Measurements from ENCODE around the gene HIF1AN.

Gene HIF1AN

GRCh38 chr10:100522107-100522801, 13.5 kb upstream of the HIF1AN start:
- no peak for DNase-seq (ENCODE audit: low spot score)

DNA sequence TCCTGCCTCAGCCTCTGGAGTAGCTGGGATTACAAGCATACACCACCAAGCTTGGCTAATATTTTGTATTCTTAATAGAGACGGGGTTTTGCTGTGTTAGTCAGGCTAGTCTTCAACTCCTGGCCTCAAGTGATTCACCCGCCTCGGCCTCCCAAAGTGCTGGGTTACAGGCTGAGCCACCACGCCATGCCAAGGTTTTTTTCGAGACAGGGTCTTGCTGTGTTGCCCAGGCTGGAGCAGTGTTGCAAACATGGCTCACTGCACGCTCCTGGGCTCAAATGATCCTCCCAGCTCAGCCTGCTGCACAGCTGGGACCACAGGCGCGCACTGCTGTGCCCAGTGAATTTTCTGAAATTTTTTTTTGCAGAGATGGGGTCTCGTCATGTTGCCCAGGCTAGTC, 12.8 kb upstream of the HIF1AN start:
- no peak for DNase-seq (ENCODE audit: low spot score)

- DNase-seq (ENCODE audit: low spot score), result no peak
These were observed 11.5 kb upstream of the HIF1AN start for GRCh38 chr10:100524206-100524605.

DNA sequence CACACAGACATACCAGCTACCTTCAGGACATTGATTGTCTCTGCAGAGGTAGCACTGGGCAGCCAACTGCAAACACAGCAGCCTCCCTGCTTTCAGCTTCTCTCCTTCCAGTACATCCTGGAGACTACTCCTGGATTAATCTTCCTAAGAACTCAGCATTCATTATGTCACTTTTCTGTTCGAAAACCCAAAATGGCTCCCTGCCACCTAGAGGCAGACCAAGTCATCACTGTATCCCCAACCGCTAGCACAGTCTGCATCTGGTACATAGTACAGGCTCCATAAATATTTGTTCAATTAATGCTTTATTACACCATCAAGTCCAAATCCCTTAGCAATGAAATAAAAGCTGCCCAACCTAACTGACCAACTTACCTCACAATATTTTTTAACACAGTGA, 11.1 kb upstream of the HIF1AN start:
- DNase-seq (ENCODE audit: low spot score), result no peak

DNA sequence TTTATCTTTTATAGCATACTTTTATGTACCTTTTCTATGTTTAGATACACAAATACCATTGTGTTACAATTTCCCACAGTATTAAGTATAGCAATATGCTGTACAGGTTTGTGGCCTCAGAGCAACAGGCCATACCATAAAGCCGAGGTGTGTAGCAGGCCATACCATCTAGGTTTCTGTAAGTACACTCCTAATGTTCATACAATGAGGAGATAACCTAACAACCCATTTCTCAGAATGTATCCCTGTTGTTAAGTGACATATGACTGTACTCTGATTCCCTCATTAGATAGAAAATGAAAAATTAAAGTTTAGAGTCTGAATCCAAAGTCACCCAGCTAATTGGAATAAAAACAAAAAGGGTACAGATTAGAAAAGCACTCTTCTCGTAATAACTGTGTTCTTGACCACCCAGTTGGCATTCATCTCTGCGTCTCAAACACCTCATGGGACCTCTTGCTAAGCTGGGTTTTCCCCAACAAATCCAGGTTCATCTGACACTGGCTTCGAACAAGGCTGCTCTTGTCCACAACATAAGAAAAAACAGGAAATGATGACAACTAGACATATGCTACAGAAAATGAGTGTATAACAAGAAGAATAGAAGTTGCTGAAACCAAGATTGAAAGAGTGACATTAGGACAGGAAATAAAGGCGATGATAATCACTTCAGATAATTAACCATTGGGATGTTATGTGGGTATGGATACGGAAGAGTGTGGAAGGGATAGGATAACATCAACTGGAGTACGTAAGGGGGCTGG, 7.4 kb upstream of the HIF1AN start:
- no peak for DNase-seq (ENCODE audit: low spot score)

DNA sequence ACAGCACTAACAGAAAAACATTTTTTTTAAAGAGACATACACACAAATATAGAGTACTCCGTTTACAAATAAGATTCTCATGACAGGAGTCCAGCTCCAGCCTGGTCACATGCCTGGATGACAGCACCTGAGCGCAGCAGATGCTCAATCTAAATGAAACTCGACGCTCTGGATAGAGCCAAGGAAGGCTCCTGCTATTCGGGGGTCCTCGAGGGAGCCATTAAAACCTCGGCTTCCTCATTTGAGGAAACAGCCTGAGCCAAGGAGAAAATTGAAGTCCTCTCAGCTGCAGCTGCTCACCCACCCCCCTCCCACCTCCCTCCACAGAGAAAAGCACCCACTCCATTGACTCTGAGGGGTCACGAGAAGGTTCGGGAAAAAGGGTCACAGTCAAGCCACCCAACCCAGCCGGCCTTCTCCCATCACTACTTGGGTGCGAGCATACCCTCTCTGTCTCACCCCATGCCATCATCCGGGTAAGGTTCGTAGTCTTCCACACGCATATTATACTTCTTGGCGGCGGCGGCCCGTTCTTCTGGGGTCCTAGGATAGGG, 6.7 kb upstream of the HIF1AN start:
- no peak for DNase-seq (ENCODE audit: low spot score)

DNA sequence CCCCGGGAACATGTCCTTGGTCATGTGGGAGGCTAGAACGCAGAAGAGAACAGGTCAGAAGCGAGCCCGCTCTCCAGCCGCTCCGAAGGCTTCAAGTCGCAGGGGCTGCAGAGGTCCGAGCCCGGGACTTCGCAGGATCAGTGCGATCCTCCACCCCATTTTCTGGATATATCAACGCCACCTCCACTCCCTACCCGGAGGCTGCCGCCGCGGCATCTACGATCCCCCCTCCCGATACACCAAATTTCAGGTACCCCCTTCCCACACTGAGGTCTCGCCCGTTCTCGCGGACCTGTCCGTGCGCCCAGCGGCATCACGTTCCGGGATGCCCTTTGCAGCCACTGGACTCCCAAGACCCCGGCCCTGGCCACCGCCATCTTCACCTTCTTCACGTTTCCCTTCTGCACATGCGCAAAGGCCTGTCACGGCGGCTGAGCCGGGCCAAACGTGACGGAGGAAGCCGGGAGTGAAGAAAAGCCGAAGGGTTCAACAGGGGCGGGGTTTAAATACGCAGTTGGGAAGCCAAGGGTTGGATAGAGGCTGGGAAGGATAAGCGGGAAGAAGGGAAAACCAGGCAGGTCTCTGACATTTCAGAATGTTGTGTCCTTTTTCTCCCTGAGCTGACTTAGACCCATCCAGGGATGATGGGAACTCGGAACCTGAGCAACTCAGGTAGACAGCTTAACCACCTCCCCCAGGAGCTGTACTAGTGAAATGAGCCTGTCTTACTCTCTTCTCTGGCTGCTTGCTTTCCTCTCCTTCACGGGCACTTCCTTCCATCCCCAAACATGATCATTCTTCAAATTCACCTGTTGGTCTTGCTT, 6.1 kb upstream of the HIF1AN start, which contains the start of gene NDUFB8:
TSS of gene NDUFB8 (minus strand) at position 397 of the 824 bp plus-strand sequence. CDS start at position 377, 20 bp downstream.
- peak; percentile 85 for DNase-seq (ENCODE audit: low spot score)

DNA sequence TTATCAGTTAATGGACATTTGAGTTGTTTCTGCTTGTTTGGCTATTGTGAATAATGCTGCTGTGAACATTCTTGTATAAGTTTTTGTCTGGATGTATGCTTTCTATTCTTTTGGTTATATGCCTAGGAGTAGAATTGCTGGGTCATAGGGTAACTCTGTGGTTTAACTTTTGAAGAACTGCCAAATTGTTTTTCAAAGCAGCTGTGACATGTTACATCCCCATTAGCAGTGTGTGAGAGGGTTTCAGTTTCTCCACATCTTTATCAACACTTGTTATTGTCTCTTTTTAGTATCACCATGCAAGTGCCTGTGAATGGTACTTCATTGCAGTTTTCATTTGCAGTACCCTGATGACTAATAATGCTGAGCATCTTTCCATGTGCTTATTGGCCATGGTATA, 4.0 kb upstream of the HIF1AN start:
- DNase-seq (ENCODE audit: low spot score), result no peak

DNA sequence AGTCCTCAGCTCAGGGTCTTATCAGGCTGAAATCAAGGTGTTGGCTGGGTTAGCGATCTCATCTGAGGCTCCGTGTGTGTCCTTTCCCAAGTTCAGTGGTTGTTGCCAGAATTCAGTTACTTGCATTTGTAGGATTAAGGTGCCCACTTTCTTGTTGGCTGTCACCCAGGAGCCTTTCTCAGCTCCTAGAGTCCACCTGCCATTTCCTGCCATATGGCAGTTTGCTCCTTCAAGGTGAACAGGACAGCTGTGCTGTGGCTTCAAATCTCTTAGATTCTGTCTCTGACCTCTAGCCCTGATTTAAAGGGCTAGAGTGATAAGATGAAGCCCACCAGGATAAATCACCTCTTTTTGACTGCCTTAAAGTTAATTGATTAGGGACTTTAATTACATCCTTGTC, 1.0 kb upstream of the HIF1AN start:
- DNase-seq (ENCODE audit: low spot score), result no peak

GRCh38 chr10:100535338-100535714, 417 bp upstream of the HIF1AN start:
- no peak for DNase-seq (ENCODE audit: low spot score)

- no peak for DNase-seq (ENCODE audit: low spot score)
These were observed 1.7 kb downstream of the HIF1AN start for GRCh38 chr10:100537475-100537874.

DNA sequence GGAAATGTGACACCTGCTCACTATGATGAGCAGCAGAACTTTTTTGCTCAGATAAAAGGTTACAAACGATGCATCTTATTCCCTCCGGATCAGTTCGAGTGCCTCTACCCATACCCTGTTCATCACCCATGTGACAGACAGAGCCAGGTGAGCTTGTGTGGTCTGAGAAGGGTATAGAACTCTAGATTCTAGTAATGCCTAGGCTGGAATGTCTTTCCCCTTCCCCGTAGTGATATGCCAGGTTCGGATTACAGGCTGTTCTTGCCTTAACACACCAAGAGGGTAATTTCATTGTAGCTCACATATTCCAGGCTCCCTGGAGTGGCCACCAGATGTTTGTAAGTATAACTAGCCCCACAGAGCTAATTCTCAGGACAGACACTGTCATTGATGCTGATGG, 9.2 kb downstream of the HIF1AN start:
- DNase-seq (ENCODE audit: low spot score), result no peak

DNA sequence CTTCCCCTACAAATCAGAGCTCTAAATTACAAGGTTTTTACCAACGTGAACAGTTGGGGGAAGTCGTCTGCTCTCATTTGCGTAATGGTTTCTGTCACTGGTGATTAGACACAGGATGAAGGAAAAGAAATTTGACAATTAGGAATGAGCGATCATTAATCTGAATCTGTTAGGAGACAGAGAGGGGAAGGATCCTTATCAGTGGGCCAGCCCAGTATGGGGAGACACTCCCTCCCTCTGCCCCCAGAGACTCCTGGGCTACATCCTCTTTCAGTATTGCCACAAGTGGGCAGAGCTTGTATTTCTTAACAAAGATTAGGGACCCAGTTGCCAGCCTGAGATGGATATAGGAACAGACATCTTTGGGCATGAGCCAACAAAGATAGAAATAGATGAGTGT, 15.5 kb downstream of the HIF1AN start:
- no peak for DNase-seq (ENCODE audit: low spot score)

DNA sequence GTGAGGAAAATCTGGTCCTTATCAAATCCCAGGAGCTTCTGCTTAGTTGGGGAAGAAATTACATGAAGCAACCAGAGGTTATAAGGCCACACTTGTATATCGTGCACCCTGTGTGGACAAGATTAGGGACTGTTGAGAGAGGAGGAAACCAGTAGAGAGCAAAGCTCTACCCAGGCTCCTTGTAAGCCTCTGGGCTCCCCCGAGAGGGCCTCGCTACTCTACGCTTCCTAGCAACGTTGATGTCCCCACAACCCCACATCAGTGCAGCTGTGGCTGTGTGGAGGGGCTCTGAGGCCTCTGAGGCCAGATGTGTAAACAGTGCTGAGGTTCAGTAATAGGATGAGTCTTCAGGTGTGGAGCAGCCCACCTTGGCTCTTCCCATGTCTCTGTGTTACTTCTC, 16.0 kb downstream of the HIF1AN start:
- DNase-seq (ENCODE audit: low spot score), result no peak

- DNase-seq (ENCODE audit: low spot score), result no peak
These were observed 18.2 kb downstream of the HIF1AN start for GRCh38 chr10:100553929-100554328.

DNA sequence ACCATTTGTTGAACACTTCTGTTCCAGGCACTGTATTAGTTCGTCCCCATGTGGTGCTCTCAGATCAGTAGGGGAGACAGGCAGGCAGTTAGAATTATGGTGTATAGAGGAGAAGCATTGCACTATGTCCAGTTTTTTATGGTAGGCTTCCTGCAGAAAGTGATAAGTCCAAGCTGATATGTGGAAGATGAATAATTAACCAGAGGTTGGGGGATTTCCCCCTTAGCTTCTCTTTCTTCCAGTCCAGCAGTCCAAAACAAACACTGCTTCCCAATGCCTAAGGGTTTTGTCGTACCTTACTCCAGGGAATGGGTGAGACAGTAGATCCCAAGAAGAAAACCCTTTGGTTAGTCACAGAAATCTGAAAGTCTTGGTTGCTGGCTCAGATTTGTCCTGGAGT, 19.2 kb downstream of the HIF1AN start:
- DNase-seq (ENCODE audit: low spot score), result no peak

GRCh38 chr10:100560248-100560647, 24.5 kb downstream of the HIF1AN start:
- no peak for DNase-seq (ENCODE audit: low spot score)

DNA sequence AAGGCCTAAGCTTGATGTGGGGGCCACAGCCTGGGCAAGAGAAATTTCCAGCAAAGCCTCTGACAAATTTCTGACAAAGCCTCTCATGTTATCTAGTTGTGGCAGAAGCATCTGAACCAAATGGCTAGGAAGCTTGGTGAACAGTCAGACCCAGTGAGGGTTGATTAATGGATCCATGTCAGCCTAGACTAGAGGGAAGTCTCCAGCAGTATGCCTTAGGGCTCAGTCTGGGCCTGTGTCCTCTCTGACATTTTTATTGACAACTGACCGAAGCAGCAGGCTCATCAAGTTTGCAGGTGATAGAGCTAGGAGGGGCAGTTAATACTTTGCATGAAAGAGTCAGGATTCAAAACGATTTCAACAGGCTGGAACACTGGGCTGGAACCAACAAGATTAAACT, 25.3 kb downstream of the HIF1AN start:
- DNase-seq (ENCODE audit: low spot score), result no peak

GRCh38 chr10:100562008-100562672, 26.4 kb downstream of the HIF1AN start:
- peak; percentile 52 for DNase-seq (ENCODE audit: low spot score)

DNA sequence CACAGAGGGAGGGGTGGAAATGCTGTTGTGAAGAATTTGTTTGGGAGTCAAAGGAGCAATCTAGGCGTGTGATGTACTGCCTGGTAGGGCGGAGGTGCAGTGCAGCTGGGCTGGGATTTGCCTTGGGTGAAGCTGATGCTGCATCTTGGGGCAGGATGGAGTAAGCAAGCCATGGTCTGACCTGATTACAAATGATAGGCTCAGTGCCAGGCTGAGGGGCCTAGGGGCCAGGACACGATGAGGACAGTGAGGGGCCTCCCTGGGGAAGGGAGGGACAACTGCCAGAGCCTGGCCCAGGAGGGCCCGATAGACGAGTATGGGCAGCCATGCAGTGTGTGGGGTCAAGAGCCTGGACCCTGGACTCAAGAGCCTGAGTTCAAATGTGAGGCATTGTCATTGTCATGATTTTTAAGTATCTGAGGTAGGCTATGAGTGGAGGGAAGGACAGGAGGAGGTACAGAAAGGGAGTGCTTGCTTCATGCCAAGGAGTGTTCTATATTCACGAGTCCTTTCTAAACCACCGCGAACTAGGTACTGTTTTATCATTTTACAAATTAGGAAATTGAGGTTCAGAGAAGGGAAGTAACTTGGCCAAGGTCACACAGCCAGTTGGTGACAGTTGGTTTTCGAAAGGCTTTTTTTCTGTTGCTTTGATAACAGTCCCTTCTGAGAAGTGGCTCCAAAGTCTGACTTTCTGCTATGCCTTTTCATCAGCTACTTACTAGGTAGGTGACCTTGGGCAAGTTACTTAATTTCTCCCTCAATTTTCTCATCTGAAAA, 29.7 kb downstream of the HIF1AN start:
- no peak for DNase-seq (ENCODE audit: low spot score)

GRCh38 chr10:100566561-100566960, 30.8 kb downstream of the HIF1AN start:
- DNase-seq (ENCODE audit: low spot score), result no peak
